ENCODE data around the gene IKZF1.

GRCh38 chr7:50265968-50266634, 38.4 kb upstream of the IKZF1 start:
- TF ChIP-seq CTCF (IDR thresholded peaks at IDR 0.05) (no peak), POLR2A (IDR thresholded peaks at IDR 0.05) (no peak)

All from right lobe of liver (tissue), 4 donors.